Smooth muscle cell of the coronary artery (primary cell): ENCODE data around the gene ACKR4. TPM values are rescaled to one million over a fixed set of nuclear protein-coding genes. Genes with fewer than 3 reads are reported as not detected.

Experiments used
- total RNA-seq: library from RNA; depleted of rRNA; stranded (reverse); fragments of >200 nt; gene quantifications from 2 replicates; pipeline ENCODE4 v1.2.3, GENCODE V29; 2014; ENCODE audit warnings: low replicate concordance

Gene ACKR4
- 4.9 and 27.6 TPM in 2 replicates for total RNA-seq

DNA sequence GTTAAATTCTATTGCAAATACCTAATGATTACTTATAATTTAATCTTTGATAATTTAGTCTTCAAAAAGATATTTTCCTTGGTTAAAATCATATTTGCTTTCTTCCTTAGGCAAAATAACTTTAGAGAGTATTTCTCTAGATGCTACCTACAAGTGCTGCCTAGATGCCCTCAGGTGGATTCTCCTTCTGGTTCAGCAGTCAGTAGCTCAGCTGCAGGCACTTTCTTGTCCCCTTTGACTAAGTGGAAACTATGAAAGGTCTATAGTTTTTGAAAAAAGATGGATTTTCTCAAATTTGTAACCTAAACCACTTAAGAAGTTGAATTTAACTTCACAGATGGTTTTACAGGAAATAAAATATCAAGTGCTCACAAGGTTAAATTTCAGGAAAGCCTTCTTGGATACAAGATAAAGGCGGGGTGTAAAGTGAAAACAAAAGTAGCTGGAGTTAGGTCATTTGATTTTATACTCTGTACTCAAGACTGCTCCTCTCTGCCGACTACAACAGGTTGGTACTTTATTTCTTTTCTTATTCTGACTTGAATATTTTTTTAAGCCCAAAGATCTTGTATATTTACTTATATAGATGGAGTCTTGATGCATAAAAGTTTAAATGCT, at the start of gene ACKR4:
Gene ACKR4, plus strand, starts transcription at position 455 of the 618 bp plus-strand sequence. CDS start 3,128 bp downstream, outside the sequence.

Other genes with a start within 250 kb of the ACKR4 start
- 38.0 and 49.0 TPM in 2 replicates for gene DNAJC13, start 179.8 kb upstream of the ACKR4 start, total RNA-seq
- 41.2 and 49.1 TPM in 2 replicates for gene ACAD11, start 62.5 kb downstream of the ACKR4 start, total RNA-seq
- gene UBA5, start 63.1 kb downstream of the ACKR4 start, total RNA-seq = 28.4 and 59.5 TPM in 2 replicates
- gene NPHP3, start 125.1 kb downstream of the ACKR4 start, total RNA-seq = 10.7 and 15.6 TPM in 2 replicates